GM12878 (cell line): ENCODE data around the gene ASIC4. TPM values are rescaled to one million over a fixed set of nuclear protein-coding genes. Genes with fewer than 3 reads are reported as not detected.

Source experiments
- ATAC-seq: fragments of 200-7000 bp; cut with Tn5 transposase; 3 replicates; pipeline ENCODE4 v1.9.1; 2020; ENCODE audit warnings: mild to moderate bottlenecking, moderate library complexity
- BruUV-seq: library from RNA; stranded (reverse); fragments of 400-500 nt; replicated peaks from 2 replicates; lab custom pipeline; 2021; lab: Mats Ljungman, UMichigan
- CTCF ChIA-PET: fragments of 300-600 bp; sonication (Branson Sonifier 250); formaldehyde crosslinking; extraction: SDS; loops from one replicate; lab custom pipeline; 2021; ENCODE audit warnings: inconsistent platforms; lab: Yijun Ruan, JAX
- POLR2A ChIA-PET: fragments of 350-600 bp; formaldehyde crosslinking; extraction: SDS; loops from one replicate; lab custom pipeline; 2021; ENCODE audit warnings: inconsistent platforms; lab: Charles Lee
- RAD21 ChIA-PET: fragments of 300-600 bp; sonication (Branson Sonifier 250); formaldehyde crosslinking; loops from one replicate; lab custom pipeline; 2023; ENCODE audit warnings: antibody characterized with exemption; ENCODE audit not compliant: unreplicated experiment; lab: Charles Lee
- SMC1A ChIA-PET: fragments of 300-600 bp; sonication (Branson Sonifier 250); formaldehyde crosslinking; loops from one replicate; lab custom pipeline; 2023; ENCODE audit not compliant: unreplicated experiment, uncharacterized antibody; lab: Charles Lee
- DNase-seq: peaks from one replicate; pipeline ENCODE4 v3.0.0-alpha.2; 2011; ENCODE audit warnings: low read depth, low spot score
- FAIRE-seq: peaks from 3 replicates; lab custom pipeline; 2011; peaks lifted over from hg19 to GRCh38; lab: Jason Lieb, UNC
- H2AFZ ChIP-seq: 2 replicates; pipeline ENCODE4 v1.6.0; 2011; ENCODE audit warnings: low read depth, low read length, control low read depth; ENCODE audit not compliant: control insufficient read depth
- H3K27ac ChIP-seq: 2 replicates; pipeline ENCODE4 v1.5.1; 2011; ENCODE audit warnings: control low read depth; ENCODE audit not compliant: control insufficient read depth, insufficient read depth
- H3K27me3 ChIP-seq, 2 experiments: replicated peaks in 1 of 2; 2 replicates each; pipeline versions ENCODE4 v1.6.0 to v1.6.1; 2011; ENCODE audit warnings: low read length in 1 of 2; ENCODE audit not compliant: control insufficient read depth in 2 of 2, insufficient read depth in 2 of 2
- H3K36me3 ChIP-seq, 2 experiments: 2 replicates each; pipeline ENCODE4 v1.5.1; 2011; ENCODE audit warnings: low read length in 1 of 2; ENCODE audit not compliant: control insufficient read depth in 2 of 2, insufficient read depth in 2 of 2
- H3K4me1 ChIP-seq: 2 replicates; pipeline ENCODE4 v1.6.1; 2011; ENCODE audit warnings: mild to moderate bottlenecking, low read length, moderate library complexity, mixed read lengths; ENCODE audit not compliant: control insufficient read depth, insufficient read depth
- H3K4me2 ChIP-seq: 2 replicates; pipeline ENCODE4 v1.6.0; 2011; ENCODE audit warnings: control low read depth; ENCODE audit not compliant: control insufficient read depth, insufficient read depth
- H3K4me3 ChIP-seq: fragments of 200-600 bp; sonication (generic); 2 replicates; pipeline ENCODE4 v1.5.1; 2016
- H3K79me2 ChIP-seq: 2 replicates; pipeline ENCODE4 v1.6.0; 2011; ENCODE audit warnings: low read length; ENCODE audit not compliant: control insufficient read depth, insufficient read depth
- H3K9ac ChIP-seq: 2 replicates; pipeline ENCODE4 v1.8.0; 2011; ENCODE audit warnings: low read length, control low read depth, mixed read lengths; ENCODE audit not compliant: control insufficient read depth, insufficient read depth
- H3K9me3 ChIP-seq: replicated peaks from 3 replicates; pipeline ENCODE4 v1.5.1; 2011; ENCODE audit warnings: mild to moderate bottlenecking, low read length; ENCODE audit not compliant: control insufficient read depth, insufficient read depth
- H4K20me1 ChIP-seq: 2 replicates; pipeline ENCODE4 v1.6.0; 2011; ENCODE audit not compliant: control insufficient read depth, insufficient read depth
- BCLAF1 ChIP-seq: fragments of 450-650 bp; IDR thresholded peaks from 2 replicates; pipeline ENCODE4 v1.6.1; 2017; ENCODE audit warnings: antibody characterized with exemption, mild to moderate bottlenecking, moderate library complexity
- BRCA1 ChIP-seq: IDR thresholded peaks from 2 replicates; pipeline ENCODE4 v1.6.1; 2011; ENCODE audit warnings: low read depth, low read length, improper control_type of control experiment
- E2F8 ChIP-seq: fragments of 450-650 bp; IDR thresholded peaks from 2 replicates; pipeline ENCODE4 v1.6.1; 2018; ENCODE audit warnings: mild to moderate bottlenecking, low read depth, moderate library complexity; ENCODE audit not compliant: partially characterized antibody
- ESRRA ChIP-seq: IDR thresholded peaks from 2 replicates; pipeline ENCODE4 v1.6.1; 2012; ENCODE audit warnings: mild to moderate bottlenecking, low read length, improper control_type of control experiment
- IKZF2 ChIP-seq, 2 experiments: fragments of 450-650 bp; IDR thresholded peaks; 2 replicates each; pipeline ENCODE4 v1.6.1; 2017; ENCODE audit warnings: mild to moderate bottlenecking in 2 of 2, moderate library complexity in 2 of 2
- MTA2 ChIP-seq: fragments of 450-650 bp; IDR thresholded peaks from 2 replicates; pipeline ENCODE4 v1.6.1; 2016; ENCODE audit warnings: low read depth, mild to moderate bottlenecking, moderate library complexity
- MXI1 ChIP-seq: fragments of 150-350 bp; IDR thresholded peaks from 2 replicates; pipeline ENCODE4 v1.6.1; 2011; ENCODE audit warnings: low read depth, mild to moderate bottlenecking, inconsistent platforms, low read length, improper control_type of control experiment
- NKRF ChIP-seq: fragments of 450-650 bp; conservative IDR thresholded peaks from 2 replicates; pipeline ENCODE4 v1.6.1; 2017; ENCODE audit warnings: mild to moderate bottlenecking, moderate library complexity
- NR2C2 ChIP-seq: IDR thresholded peaks from 2 replicates; pipeline ENCODE4 v1.6.1; 2011; ENCODE audit warnings: borderline replicate concordance, low read depth; ENCODE audit not compliant: control insufficient read depth, insufficient read length
- NR2F1 ChIP-seq: fragments of 450-650 bp; conservative IDR thresholded peaks from 2 replicates; pipeline ENCODE4 v1.6.1; 2017; ENCODE audit warnings: mild to moderate bottlenecking
- RELB ChIP-seq: fragments of 450-650 bp; IDR thresholded peaks from 2 replicates; pipeline ENCODE4 v1.6.1; 2017; ENCODE audit warnings: low read depth, mild to moderate bottlenecking, moderate library complexity
- SREBF1 ChIP-seq: IDR thresholded peaks from 2 replicates; pipeline ENCODE4 v1.6.1; 2012; ENCODE audit warnings: mild to moderate bottlenecking, low read length
- TARDBP ChIP-seq: IDR thresholded peaks from 2 replicates; pipeline ENCODE4 v1.6.1; 2016; ENCODE audit warnings: borderline replicate concordance
- WGBS: methylation state at CpG from one replicate; pipeline ENCODE4 v1.1.6; 2016; ENCODE audit warnings: low lambda C conversion rate; ENCODE audit not compliant: insufficient replicate concordance, insufficient coverage; ENCODE audit errors: missing lambda C conversion rate; 5-methylcytosine and 5-hydroxymethylcytosine counted together
- in situ Hi-C: fragments of 300-500 bp; cut with MboI; formaldehyde crosslinking; loops from 9 replicates; pipeline ENCODE4 v1.14.3; 2018; ENCODE audit warnings: mixed read lengths
- intact Hi-C: fragments of 100-400 bp; cut with micrococcal nuclease; formaldehyde crosslinking; loops from one replicate; pipeline ENCODE4 v1.14.2; 2022; ENCODE audit not compliant: unreplicated experiment
- polyA plus RNA-seq, 11 experiments: library from polyadenylated mRNA; depleted of rRNA in 4 of 11; unstranded in 6 of 11; stranded (reverse) in 5 of 11; fragments of >200 nt; fragmentation: Nextera tagmentation in 4 of 11; fragmentation: Illumina TruSeq in 1 of 11; extraction: Ambion mirVana in 4 of 11; extraction: Trizol in 1 of 11; gene quantifications; 1 replicate in 1 of 11; 2 replicates in 10 of 11; pipeline versions ENCODE4 v1.2.1 to v1.2.3, GENCODE V29; 2011 to 2016; ENCODE audit warnings: inconsistent platforms in 2 of 11, missing spikeins in 2 of 11, low read depth in 1 of 11
- total RNA-seq, 4 experiments: library from RNA; depleted of rRNA in 3 of 4; stranded (reverse); fragments of >200 nt in 3 of 4; fragmentation: Illumina TruSeq in 1 of 4; extraction: Trizol in 1 of 4; gene quantifications; 2 replicates each; pipeline versions ENCODE4 v1.2.1 to v1.2.3, GENCODE V29; 2013 to 2021

ASIC4 gene
- total and polyA plus RNA-seq, 10 of the 15 experiments (the other 5 are each of a cell fraction or from before 2014, with no cell fraction given) = 0.01 TPM; not detected in 9

GRCh38 chr2:219502618-219503017 lies 11.7 kb upstream of the ASIC4 start (continued):
- TF ChIP-seq BCLAF1 = no peak
- TF ChIP-seq MTA2 = no peak
- no peak for TF ChIP-seq TARDBP
- no peak for TF ChIP-seq E2F8

GRCh38 chr2:219505585-219505984 lies 8.7 kb upstream of the ASIC4 start:
- intact Hi-C loops (no loop called here), in situ Hi-C loops (no loop called here)
- ATAC-seq (no peak), DNase-seq (no peak), FAIRE-seq (no peak)
- ChIA-PET POLR2A (no interaction called here), CTCF (no interaction called here), SMC1A (no interaction called here), RAD21 (no interaction called here)
- Histone ChIP-seq H4K20me1 (no peaks in the 10 kb centered on the region), H3K27me3 (peaks cover 1 to 2% of the 10 kb centered on the region in 2 experiments; a peak in 3 of 4 replicates), H3K9ac (no peak overlapping the region), H3K79me2 (no peaks in the 10 kb centered on the region; the same call in 1 of the 2 replicates), H3K4me1 (no peaks in the 10 kb centered on the region), H3K9me3 (no peaks in the 10 kb centered on the region), H2AFZ (no peak overlapping the region), H3K27ac (no peak overlapping the region), H3K4me2 (no peak overlapping the region), H3K4me3 (no peak overlapping the region), H3K36me3 (peaks cover 0 to 7% of the 10 kb centered on the region in 2 experiments; a peak in 2 of 4 replicates)
- 84% methylated on average over 9 of the region's 9 CpGs for WGBS
- BruUV-seq = no TSS peak
- no peak for TF ChIP-seq IKZF2 (IDR thresholded peaks at IDR 0.05)
- TF ChIP-seq RELB = no peak
- no peak for TF ChIP-seq BRCA1
- no peak for TF ChIP-seq ESRRA
- TF ChIP-seq NKRF = no peak
- TF ChIP-seq SREBF1 = no peak
- no peak for TF ChIP-seq MXI1
- TF ChIP-seq NR2F1 = no peak
- TF ChIP-seq NR2C2 = no peak
